ENCODE results near the gene TMEM255B. TPM values are rescaled to one million over a fixed set of nuclear protein-coding genes. Genes with fewer than 3 reads are reported as not detected.
"Not testable (repeated sequence)": the region's sequence is repeated elsewhere in the genome, so short reads cannot be mapped to it uniquely, and the experiment has no call there.

The TMEM255B gene
- total RNA-seq, 1 donor from 2014 or later, result 19.1 TPM

DNA sequence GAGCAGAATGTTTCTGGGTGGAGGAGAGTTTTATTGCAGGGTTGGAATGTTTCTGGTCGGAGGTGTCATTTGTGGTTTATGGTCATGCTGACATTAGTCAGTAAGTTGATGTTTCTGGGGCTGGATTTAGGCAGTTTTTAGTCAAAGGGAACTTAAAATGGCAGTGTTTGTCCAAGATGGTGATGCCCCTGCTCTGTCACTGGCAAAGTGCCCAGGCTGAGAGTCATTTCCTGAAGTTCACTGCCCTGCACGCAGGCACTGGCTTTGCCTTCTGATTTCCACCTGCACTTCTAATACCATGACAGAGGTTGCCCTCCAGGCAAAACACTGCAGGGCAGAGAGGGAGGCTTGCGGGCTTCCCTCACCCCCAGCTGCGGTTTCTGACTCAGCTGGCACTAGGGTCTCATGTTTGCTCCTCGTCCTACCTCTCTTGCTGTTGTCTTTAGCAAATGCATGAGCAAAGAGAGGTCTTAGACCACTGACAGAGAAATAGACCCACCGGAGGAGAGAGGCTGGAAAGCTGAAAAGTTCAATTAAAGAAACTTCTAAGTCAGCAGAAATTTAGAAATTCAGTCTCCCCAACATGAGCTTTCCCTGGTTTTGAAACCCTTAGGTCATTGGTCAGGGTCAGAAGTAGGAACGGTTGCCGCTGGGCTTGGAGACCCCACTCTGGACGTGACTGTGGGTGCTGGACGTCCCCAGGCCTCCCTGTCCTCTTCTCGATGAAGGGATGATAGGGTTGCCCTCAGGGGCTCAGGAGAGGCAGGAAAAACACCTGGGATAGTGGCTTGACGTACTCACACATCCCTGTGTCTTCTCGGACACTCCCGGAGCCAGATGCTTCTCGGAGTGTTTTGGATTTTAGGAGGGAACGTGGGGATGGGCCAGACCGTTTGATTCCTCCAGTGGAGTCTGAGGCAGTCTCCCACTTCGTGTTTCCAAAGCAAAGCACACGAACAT is 26.3 kb downstream of the TMEM255B start:
- DNase-seq (ENCODE audit: low read depth, low spot score), result peak; percentile 45

DNA sequence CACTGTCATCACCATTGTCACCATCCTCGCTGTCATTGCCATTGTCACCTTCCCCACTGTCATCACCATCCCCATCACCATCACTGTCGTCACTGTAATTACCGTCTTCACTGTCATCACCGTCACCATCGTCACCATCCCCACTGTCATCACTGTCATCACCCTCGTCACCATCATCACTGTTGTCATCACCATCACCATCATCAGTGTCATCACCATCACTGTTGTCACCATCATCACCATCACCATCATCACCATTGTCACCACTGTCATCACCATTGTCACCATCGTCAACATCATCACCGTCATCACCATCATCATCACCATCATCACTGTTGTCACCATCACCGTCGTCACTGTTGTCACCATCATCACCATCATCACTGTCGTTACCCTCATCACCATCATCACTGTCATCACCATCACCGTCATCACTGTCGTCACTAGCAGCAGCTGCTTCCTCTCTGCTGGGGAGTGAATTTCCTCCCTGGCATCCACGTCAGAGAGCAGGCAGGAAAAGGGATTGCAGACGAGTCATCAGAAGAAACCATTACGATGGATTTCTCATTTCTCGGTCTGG is 27.3 kb downstream of the TMEM255B start:
- no peak for DNase-seq (ENCODE audit: low read depth, low spot score)

DNA sequence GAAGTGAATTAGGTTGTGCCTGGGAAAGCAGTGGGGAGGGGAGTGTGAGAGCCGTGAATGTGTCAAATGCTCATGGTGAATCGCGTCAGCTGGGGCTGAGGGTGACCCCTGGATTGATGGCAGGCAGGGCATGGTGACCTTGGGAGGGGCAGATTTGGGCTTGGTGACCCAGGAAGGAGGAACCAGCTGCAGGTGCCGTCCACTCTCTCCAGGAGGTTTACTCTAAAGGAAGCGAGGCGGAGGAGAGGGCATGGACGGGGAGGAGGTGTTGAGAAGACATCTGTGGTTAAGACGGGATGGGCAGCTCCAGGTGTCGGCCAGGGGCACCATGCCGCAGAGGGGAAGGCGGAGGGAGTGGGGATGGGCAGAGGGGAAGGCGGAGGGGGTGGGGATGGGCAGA is 28.7 kb downstream of the TMEM255B start:
- DNase-seq (ENCODE audit: low read depth, low spot score), result no peak

DNA sequence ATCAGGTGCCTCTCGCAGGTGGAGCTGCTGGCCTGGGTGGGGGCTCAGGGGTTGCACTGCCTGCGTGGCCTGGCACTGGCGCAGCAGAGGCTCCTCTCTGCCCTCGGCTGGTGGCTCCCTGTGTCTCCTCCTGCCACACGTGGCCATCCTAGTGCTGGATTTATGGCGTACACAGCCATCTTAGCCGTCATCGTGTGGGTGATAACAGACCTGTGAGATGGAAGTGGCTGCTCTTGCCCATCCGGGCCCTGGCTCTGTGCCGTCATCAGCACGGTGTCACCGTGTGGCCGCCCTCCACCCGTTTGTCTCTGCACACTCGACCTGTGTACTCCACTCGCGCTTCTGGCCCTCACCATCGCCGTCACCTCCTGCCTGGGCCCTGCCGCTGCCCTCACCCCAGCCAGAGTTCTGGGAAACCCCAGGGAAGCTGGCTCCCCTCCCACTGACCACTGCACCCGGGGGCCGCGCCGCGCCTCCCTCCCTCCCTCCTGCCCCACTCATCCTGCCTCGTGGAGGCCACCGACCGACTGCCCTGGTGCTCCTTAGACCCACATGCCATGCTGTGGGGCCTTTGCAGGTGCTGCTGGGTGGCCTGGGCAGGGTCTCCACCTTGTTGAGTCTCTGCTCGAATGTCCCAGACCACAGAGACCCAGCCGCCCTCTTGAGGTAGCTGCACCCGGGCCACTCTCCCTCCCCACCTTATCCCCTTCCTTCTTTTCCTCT is 29.5 kb downstream of the TMEM255B start:
- no peak for DNase-seq (ENCODE audit: low read depth, low spot score)

DNA sequence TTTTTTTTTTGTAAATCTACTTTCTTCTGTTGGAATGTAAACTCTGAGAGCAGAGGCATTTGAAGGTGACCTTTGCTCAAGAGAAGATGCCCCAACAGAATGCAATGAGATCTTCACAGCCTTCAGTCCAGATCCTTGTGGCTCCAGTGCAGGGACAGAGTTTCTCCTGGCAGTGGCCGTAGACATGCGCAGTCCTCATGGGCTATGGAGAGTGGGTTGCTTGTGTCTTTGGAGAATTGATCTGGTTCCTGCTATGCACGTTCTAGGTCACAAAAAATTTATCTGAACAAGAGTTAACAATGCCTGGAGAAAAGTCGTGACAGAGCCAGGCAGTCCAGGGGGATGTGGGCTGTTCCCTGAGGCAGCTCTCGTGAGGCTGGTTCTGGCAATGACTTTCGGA is 30.1 kb downstream of the TMEM255B start:
- DNase-seq (ENCODE audit: low read depth, low spot score), result no peak

DNA sequence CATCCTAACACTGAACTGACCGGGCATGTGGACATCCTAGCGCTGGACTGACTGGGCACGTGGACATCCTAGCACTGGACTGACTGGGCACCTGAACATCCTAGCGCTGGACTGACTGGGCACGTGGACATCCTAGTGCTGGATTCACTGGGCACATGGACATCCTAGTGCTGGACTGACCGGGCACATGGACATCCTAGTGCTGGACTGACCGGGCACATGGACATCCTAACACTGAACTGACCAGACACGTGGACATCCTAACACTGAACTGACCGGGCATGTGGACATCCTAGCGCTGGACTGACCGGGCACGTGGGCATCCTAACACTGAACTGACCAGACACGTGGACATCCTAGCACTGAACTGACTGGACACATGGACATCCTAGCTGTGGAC is 30.9 kb downstream of the TMEM255B start:
- not testable (repeated sequence) for DNase-seq (ENCODE audit: low read depth, low spot score)

DNA sequence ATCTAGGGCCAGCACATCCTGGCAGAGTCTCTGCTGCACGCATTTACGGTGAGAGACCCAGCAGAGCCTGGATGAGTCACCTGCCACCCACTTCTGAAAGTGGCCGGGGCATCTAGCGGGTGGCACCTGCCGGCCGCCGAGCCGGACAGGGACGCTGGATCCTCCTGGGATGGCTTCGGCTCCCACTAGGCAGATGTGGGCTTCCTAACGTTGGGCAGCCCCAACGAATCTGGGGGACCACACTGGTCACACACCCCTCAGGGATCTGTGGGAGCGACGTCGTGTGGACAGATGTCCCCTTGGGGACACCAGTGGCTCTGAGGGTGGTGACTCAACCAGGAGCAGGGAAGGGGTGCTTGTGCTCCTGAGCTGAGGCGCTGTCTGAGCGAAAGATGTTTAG is 32.2 kb downstream of the TMEM255B start:
- DNase-seq (ENCODE audit: low read depth, low spot score), result no peak

DNA sequence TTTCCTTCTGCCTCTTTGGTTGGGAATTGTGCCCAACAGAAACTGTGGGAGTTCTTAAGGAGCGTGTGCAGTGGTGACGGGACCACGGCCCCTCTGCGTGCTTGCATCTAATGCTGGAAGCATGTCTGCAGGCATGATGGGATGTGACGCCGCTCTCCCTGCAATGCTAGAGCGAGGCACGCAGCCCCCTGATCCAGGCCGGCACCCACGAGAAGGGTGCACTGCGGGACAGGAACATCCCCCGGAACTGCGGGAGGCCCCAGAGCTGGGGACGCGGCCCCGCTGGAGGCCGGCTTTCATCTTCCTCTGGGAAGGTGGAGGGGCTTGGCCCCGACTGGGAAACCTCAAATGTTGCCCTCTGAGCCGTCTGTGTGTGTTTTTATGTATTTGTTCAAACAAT is 32.7 kb downstream of the TMEM255B start:
- no peak for DNase-seq (ENCODE audit: low read depth, low spot score)

DNA sequence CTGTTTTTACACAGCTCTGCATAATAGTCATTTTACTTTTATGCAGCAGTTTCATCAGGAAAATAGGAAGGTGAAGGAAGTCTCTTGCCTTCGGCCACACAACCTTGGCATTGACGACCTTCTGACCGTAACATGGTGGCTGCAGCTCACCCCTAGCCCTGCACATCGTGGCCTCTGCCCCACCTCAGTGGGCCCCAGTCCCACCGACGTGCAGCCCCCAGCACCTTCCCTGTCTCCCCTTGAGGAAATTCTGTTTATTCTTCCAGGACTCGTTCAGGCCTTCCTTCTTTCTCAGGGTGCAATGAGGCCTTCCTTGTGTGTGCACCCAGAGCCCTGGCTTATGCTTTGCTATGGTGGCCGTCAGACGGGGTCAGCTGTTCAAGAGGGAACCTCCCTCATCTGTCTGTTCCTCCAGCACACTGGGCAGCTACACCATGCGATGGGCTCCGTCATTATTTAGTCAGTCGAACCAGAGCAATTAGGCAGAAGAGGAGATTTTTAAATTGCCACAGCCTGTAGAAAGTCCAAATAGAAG is 33.3 kb downstream of the TMEM255B start:
- DNase-seq (ENCODE audit: low read depth, low spot score), result no peak

DNA sequence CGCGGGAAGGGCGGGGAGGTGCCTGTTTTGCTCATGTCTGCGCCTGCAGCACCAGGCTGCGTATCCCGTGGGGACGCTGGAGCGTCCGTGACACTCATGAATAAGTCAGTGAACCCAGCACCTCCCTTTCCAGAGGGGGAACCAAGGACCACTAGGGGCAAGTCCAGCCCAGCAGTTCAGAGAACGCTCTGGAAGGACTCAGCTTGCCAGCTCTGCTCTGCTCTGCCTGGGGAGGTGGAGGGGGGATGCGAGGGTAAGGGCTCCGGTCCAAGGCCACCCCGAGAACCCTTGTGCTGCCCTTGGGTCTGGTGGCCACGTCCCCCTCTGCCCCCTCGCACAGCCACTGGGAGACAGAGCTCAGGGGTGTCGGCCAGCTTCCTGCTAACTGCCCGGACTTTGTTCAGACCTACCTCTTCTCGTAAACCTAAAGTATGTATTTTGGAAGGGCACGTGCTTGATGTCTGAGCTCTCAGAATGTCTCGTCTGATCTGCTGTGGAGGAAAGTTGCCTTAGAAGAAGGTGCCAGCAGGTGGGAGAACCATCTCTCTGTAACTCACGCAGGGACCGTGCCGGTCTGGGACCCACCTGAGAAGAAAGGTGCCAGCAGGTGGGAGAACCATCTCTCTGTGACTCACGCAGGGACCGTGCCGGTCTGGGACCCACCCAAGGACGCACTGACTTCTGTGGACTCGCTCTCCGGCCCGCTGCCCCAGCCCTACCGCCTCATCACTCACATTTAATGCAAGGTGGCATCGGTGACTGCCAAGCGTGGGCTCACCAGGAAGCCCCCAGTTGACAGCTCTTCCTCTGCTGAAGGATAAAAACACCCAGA is 34.1 kb downstream of the TMEM255B start:
- DNase-seq (ENCODE audit: low read depth, low spot score), result no peak

DNA sequence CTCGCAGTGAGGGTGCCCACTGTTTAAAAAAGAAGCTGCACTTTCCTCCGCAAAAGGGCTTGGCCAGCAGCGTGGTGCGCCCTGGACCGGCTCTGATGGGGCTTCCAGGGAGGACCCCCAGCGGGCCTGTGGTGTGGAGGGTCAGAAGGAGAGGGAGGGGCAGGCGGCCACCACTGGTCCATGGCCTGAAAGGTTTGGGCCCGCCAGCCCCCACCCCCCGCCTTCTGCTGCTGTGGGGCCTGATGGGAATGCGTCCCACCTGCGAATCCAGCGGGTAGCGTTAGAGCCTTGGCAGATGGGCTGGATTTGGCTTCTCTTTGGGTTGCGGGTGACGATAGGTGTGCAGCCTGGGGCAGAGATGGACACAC is 34.7 kb downstream of the TMEM255B start:
- DNase-seq (ENCODE audit: low read depth, low spot score), result no peak

DNA sequence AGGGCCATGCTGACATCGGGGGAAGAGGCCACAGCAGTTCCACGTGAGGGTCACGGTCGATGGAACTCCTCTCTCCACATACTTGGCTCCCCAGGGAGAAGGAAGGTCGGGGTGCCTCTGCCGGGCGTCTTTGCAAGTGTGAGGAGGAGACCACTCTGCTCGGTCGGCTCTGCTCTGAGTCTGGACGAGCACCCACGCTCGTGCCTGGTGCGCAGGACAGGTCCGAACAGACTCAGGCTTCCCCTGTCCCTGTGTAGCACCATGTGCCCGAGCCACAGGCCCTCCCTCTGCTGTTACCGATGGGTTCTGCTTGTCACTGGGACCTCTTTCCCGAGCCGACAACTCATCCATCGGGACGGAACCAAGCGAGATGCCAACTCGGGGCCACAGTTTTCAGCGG is 35.1 kb downstream of the TMEM255B start:
- DNase-seq (ENCODE audit: low read depth, low spot score), result no peak

DNA sequence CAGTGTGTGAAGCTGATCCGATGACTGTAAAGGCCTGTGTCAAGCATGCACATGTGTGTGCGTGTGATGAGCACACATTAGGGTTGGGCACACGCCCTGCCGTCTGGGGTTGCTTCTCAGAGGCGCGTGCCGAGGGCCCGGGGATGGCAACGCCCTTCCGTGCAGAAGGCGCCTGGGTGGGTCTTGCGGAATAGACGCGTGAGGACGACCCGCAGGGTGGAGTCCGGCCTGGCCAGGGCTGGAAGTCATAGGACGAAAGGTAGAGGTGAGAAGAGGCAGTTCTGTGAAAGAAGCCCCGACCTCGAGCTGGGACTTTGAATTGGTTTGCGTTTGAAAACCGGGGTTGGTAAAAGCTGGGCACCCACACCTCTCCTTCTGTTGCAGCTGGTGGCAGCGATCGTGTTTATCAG is 35.7 kb downstream of the TMEM255B start:
- DNase-seq (ENCODE audit: low read depth, low spot score), result no peak

DNA sequence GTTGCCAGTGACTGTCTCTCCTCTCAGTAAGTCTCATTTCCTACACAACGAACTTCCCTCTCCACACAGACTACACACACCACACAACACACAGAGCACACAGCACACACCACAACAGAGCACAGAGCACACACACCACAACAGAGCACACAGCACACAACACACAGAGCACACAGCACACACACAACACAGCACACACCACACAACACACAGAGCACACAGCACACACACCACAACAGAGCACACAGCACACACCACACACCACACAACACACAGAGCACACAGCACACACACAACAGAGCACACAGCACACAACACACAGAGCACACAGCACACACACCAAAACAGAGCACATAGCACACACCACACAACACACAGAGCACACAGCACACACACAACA is 36.3 kb downstream of the TMEM255B start:
- DNase-seq (ENCODE audit: low read depth, low spot score), result not testable (repeated sequence)

DNA sequence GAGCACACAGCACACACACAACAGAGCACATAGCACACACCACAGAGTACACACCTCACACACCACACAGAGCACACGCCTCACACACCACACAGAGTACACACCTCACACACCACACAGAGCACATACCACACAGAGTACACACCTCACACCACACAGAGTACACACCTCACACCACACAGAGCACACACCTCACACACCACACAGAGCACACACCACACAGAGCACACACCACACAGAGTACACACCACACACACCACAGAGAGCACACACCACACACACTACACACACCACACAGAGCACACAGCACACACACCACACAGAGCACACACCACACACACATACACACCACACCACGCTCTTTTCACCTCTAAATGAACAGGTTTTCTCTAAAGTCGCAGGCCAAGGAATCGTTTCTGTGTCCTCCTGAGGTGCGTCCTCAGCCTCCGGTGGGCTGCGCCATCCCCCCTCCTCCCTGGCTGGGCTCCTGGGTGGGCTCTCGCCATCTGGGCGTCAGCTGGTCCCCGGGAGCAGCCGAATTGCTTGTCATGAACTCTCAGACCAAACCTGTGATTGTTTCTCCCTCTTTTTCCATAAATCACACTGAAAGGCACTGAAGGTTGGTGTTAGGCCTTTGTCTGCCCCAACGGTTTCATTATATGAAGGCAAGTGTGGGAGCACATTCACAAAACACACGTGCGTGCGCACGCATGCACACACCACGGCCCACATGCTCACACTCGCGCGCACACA is 37.4 kb downstream of the TMEM255B start:
- no peak for DNase-seq (ENCODE audit: low read depth, low spot score)

DNA sequence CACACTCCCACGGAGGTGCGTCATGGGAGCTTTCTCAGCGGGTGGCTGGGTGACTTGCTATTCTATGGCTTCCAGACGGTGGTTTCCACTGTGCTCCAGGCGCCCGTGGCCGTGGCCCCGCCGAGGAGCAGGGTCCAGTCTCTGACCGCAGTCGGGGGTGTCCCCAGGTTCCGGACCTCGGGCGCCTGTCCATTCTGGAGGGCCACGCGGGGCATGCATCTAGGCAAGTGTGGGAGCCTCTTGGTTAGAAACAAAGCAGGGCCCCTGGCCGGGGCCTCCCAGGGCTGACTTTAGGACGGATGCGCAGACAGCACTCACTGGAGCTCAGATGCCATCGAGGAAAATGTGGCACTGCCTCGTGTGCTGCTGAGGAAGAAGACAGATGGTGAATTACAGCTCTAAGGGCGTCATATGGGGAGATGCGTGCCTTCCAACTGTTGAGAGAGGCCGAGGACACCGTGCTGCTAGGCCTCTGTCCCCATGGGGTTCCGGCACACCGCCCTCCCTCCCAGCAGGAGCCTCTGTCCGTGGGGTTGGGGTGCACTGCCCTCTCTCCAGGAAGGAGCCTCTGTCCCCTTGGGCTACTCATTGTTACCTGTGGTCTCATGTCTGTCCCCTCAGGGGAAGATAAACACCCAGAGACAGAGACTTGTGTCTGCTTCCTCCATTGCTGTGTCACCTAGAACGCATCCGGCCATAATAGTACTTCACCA is 38.1 kb downstream of the TMEM255B start:
- DNase-seq (ENCODE audit: low read depth, low spot score), result no peak

DNA sequence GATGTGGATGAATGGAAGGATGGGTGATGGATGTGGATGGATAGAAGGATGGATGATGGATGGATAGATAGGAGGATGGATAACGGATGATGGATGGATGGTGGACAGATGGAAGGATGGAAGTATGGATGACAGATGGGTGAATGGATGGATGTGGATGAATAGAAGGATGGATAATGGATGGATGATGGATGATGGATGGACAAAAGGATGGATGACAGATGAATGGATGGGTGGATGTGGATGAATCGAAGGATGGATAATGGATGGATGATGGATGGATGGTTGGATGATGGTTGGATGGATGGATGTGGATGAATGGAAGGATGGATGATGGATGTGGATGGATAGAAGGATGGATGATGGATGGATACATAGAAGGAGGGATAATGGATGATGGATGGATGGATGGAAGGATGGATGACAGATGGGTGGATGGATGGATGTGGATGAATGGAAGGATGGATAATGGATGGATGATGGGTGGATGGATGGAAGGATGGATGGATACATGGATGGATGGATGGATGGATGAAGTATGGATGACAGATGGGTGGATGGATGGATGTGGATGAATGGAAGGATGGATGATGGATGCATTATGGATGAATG is 39.3 kb downstream of the TMEM255B start:
- no peak for DNase-seq (ENCODE audit: low read depth, low spot score)

DNA sequence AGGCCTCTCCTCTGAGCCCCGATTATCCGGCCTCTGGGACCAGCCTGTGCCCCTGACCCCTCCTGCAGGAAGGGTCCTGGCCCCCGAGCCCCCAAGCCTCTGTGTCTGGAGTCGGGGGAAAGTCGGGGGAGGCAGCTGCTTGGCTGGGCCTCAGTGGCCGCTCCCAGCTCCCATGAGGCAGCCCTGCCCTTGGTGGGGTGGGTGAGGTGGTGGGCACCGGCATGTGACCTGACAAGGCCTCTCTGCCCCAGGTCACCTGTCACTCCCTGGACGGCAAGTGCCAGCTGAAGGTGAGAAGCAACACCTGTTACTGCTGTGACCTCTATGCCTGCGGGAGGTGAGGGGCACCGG is 41.5 kb downstream of the TMEM255B start:
- no peak for DNase-seq (ENCODE audit: low read depth, low spot score)

DNA sequence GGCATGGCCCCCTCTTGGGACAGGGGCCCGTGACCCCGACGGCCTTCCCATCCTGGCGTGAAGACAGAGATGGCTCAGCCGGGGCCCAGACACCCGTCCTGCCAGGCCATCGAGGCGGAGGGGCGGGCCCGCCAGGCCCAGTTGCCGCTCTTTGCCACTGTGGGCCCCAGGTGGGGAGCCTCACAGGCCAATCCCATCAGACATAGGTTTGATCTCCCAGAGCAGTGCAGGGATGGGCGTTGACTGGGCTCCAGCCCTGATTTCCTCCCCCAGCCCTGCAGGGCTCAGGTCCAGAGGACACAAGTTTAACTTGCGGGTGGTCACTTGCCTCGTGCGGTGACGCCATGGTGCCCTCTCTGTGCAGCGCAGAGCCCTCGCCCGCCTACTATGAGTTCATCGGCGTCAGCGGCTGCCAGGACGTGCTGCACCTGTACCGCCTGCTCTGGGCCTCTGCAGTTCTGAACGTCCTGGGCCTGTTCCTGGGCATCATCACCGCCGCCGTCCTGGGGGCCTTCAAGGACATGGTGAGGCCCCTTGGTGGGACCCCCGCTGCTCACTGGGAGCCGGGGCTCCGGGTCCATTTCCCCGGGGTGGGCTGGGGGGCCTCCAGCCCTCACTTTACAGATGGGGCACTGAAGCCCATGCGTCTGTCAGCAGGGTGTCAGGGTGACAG is 42.4 kb downstream of the TMEM255B start:
- DNase-seq (ENCODE audit: low read depth, low spot score), result no peak
